Naive thymus-derived CD4-positive, alpha-beta T cell (primary cell): ENCODE results near the gene ADGRL1. TPM values are rescaled to one million over a fixed set of nuclear protein-coding genes. Genes with fewer than 3 reads are reported as not detected.
"Not testable (repeated sequence)": the region's sequence is repeated elsewhere in the genome, so short reads cannot be mapped to it uniquely, and the experiment has no call there.

Source experiments
- ATAC-seq: fragments of 150-1000 bp; cut with Tn5 transposase; 2 replicates; pipeline ENCODE4 v1.10.0; 2021; ENCODE audit warnings: mild to moderate bottlenecking, moderate library complexity
- CTCF ChIA-PET: fragments of 350-600 bp; sonication (Branson Sonifier 250); formaldehyde crosslinking; loops from one replicate; lab custom pipeline; 2021; ENCODE audit warnings: antibody characterized with exemption; lab: Charles Lee
- POLR2A ChIA-PET: fragments of 350-600 bp; sonication (Branson Sonifier 250); formaldehyde crosslinking; loops from one replicate; lab custom pipeline; 2021; ENCODE audit warnings: antibody characterized with exemption, inconsistent platforms; lab: Charles Lee
- DNase-seq, 9 donors: peaks; one replicate each; pipeline versions ENCODE4 v3.0.0 to v3.0.0-alpha.2; 2020 to 2022; ENCODE audit warnings: mixed read lengths in 1 of 9
- H3K27ac ChIP-seq: one replicate; pipeline ENCODE4 v1.7.0; 2013; ENCODE audit warnings: mild to moderate bottlenecking, low read depth, low read length, moderate library complexity
- H3K27me3 ChIP-seq, 2 donors: one replicate each; pipeline ENCODE4 v1.7.0; 2013; ENCODE audit warnings: low read length in 2 of 2, mild to moderate bottlenecking in 2 of 2, moderate library complexity in 2 of 2; ENCODE audit not compliant: control insufficient read depth in 2 of 2, insufficient read depth in 2 of 2
- H3K36me3 ChIP-seq, 3 experiments: 1 replicate in 2 of 3; 2 replicates in 1 of 3; pipeline ENCODE4 v1.7.0; 2013; ENCODE audit warnings: low read length in 3 of 3, mild to moderate bottlenecking in 3 of 3, moderate library complexity in 1 of 3; ENCODE audit not compliant: insufficient read depth in 3 of 3, control insufficient read depth in 2 of 3
- H3K4me1 ChIP-seq, 2 donors: one replicate each; pipeline ENCODE4 v1.7.0; 2013; ENCODE audit warnings: low read length in 2 of 2, mild to moderate bottlenecking in 2 of 2, moderate library complexity in 1 of 2; ENCODE audit not compliant: control insufficient read depth in 2 of 2, insufficient read depth in 2 of 2
- H3K4me3 ChIP-seq: 2 replicates; pipeline ENCODE4 v1.7.0; 2013; ENCODE audit warnings: mild to moderate bottlenecking, low read length
- H3K9me3 ChIP-seq, 3 experiments: 1 replicate in 2 of 3; 2 replicates in 1 of 3; pipeline ENCODE4 v1.7.0; 2013; ENCODE audit warnings: low read length in 3 of 3; ENCODE audit not compliant: control insufficient read depth in 2 of 3
- H3K27ac Mint-ChIP-seq, 9 donors: one replicate each; pipeline ENCODE4 v1.8.0; 2020 to 2022; ENCODE audit warnings: mixed read lengths in 9 of 9, mild to moderate bottlenecking in 8 of 9, moderate library complexity in 5 of 9, inconsistent platforms in 2 of 9
- H3K27me3 Mint-ChIP-seq, 5 donors: one replicate each; pipeline ENCODE4 v1.8.0; 2021 to 2022; ENCODE audit warnings: mixed read lengths in 5 of 5, mild to moderate bottlenecking in 1 of 5
- H3K36me3 Mint-ChIP-seq, 5 donors: one replicate each; pipeline ENCODE4 v1.8.0; 2020 to 2022; ENCODE audit warnings: mixed read lengths in 5 of 5, mild to moderate bottlenecking in 3 of 5, inconsistent platforms in 1 of 5
- H3K4me1 Mint-ChIP-seq, 7 donors: one replicate each; pipeline ENCODE4 v1.8.0; 2020 to 2022; ENCODE audit warnings: mixed read lengths in 7 of 7, mild to moderate bottlenecking in 3 of 7, inconsistent platforms in 1 of 7
- H3K4me3 Mint-ChIP-seq, 10 donors: one replicate each; pipeline ENCODE4 v1.8.0; 2020 to 2022; ENCODE audit warnings: mild to moderate bottlenecking in 10 of 10, mixed read lengths in 10 of 10, moderate library complexity in 6 of 10, inconsistent platforms in 2 of 10
- H3K9me3 Mint-ChIP-seq, 11 donors: one replicate each; pipeline ENCODE4 v1.8.0; 2020 to 2022; ENCODE audit warnings: mixed read lengths in 11 of 11, mild to moderate bottlenecking in 4 of 11, inconsistent platforms in 1 of 11, moderate library complexity in 1 of 11
- intact Hi-C, 2 donors: fragments of 100-400 bp; cut with micrococcal nuclease; formaldehyde crosslinking; loops; one replicate each; pipeline ENCODE4 v1.15.1; 2023
- polyA plus RNA-seq, 2 donors: library from polyadenylated mRNA; unstranded; fragments of 300-500 nt; fragmentation: Illumina TruSeq; gene quantifications; one replicate each; pipeline ENCODE4 v1.2.3, GENCODE V29; 2021
- total RNA-seq, 6 experiments: library from RNA in 5 of 6; stranded (reverse) in 5 of 6; gene quantifications; 1 replicate in 5 of 6; 2 replicates in 1 of 6; pipeline ENCODE4 v1.2.3 and lab custom pipeline; 2021 to 2026

ADGRL1 gene
- total and polyA plus RNA-seq, 7 experiments from 2014 or later: 0.72 to 39.4 (median 31.1) TPM

DNA sequence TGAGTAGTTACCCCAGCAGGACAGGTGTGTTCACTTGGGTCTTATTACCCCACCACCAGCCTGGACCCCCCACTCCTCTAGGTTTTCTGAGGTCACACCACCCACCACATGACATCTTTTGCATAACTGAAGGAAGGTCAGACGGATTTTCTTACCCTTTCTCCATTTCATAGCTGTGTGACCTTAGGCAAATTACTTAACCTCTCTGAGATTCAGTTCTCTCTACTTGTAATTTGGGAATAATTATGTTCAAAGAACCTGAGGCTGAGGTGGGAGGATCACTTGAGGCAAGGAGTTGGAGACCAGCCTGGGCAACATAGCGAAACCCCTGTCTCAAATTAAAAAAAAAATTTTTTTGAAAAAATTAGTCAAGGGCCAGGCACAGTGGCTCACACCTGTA lies 43.9 kb upstream of the ADGRL1 start:
- H3K27ac ChIP-seq, H3K4me3 ChIP-seq, H3K9me3 Mint-ChIP-seq, POLR2A ChIA-PET, DNase-seq, H3K27me3 ChIP-seq, H3K9me3 ChIP-seq, CTCF ChIA-PET, H3K4me1 ChIP-seq, H3K27me3 Mint-ChIP-seq, H3K36me3 ChIP-seq, H3K36me3 Mint-ChIP-seq, ATAC-seq: not testable (repeated sequence)
- Mint-ChIP-seq H3K4me1 (peaks cover 4 to 16% (median 13%) of the 10 kb centered on the region in 7 donors), H3K27ac (peak overlapping the region in 5 of 9 donors; percentile 9 to 78 (median 65)), H3K4me3 (peak overlapping the region; percentile 20 to 85 (median 74))
- intact Hi-C loops: loop anchor here in 1 of 2 donors (2.0 kb wide), 1 partner anchor 131 kb away; no protein-coding TSS in a partner anchor

GRCh38 chr19:14249012-14249754 lies 43.2 kb upstream of the ADGRL1 start:
- Mint-ChIP-seq H3K27ac (peak overlapping the region in 7 of 9 donors; percentile 45 to 89 (median 69)), H3K4me3 (peak overlapping the region; percentile 25 to 85 (median 74)), H3K4me1 (peaks cover 4 to 15% (median 13%) of the 10 kb centered on the region in 7 donors)
- H3K4me1 ChIP-seq, H3K27me3 ChIP-seq, H3K9me3 ChIP-seq, H3K36me3 Mint-ChIP-seq, POLR2A ChIA-PET, H3K9me3 Mint-ChIP-seq, H3K27me3 Mint-ChIP-seq, CTCF ChIA-PET, H3K36me3 ChIP-seq: not testable (repeated sequence)
- intact Hi-C loops: loop anchor here in 1 of 2 donors (2.0 kb wide), 1 partner anchor 130 kb away; no protein-coding TSS in a partner anchor
- peak overlapping the region; percentile 52 for H3K4me3 ChIP-seq
- DNase-seq: peak in 6 of 9 donors; percentile 7 to 35 (median 22)
- peak; percentile 34 for ATAC-seq
- H3K27ac ChIP-seq: peak overlapping the region; percentile 63

DNA sequence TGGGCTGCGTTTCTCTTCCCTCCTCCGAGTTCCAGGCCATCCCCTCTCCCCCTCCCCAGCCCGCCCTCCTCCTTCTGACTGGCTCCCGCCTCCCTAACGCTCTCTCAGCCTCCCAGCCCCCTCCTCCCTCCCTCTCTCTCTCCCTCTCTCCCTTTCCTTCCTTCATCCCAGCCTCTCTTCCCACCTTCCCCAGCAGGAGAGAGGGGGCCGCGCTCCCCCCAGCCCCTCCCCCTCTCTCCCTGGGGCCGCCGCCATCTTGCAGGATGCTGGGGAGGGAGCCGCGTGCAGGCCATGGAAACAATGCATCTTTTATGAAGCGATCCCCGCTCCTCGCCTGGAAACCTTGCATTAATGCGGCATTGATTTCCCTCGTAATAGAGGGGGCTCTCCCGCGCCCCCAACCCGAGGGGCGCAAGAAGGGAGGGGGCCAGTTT lies 42.6 kb upstream of the ADGRL1 start:
- Mint-ChIP-seq H3K27me3 (peaks cover 0 to 9% (median 0%) of the 10 kb centered on the region in 5 donors), H3K36me3 (no peaks in the 10 kb centered on the region), H3K9me3 (peaks cover 0 to 1% (median 0%) of the 10 kb centered on the region in 11 donors), H3K4me3 (peak overlapping the region; percentile 36 to 82 (median 72)), H3K27ac (peak overlapping the region in 8 of 9 donors; percentile 46 to 78 (median 62)), H3K4me1 (peaks cover 4 to 15% (median 13%) of the 10 kb centered on the region in 7 donors)
- intact Hi-C loops: loop anchor here in 1 of 2 donors (2.0 kb wide), 1 partner anchor 130 kb away; no protein-coding TSS in a partner anchor
- peak overlapping the region; percentile 63 for H3K27ac ChIP-seq
- no peaks in the 10 kb centered on the region for H3K9me3 ChIP-seq
- H3K4me1 ChIP-seq: no peaks in the 10 kb centered on the region
- no peaks in the 10 kb centered on the region for H3K36me3 ChIP-seq
- peak; percentile 63 for ATAC-seq
- H3K4me3 ChIP-seq: peak overlapping the region; percentile 52
- CTCF ChIA-PET: no interaction called here
- H3K27me3 ChIP-seq: no peaks in the 10 kb centered on the region
- peak in 8 of 9 donors; percentile 9 to 56 (median 34) for DNase-seq
- POLR2A ChIA-PET: no interaction called here

DNA sequence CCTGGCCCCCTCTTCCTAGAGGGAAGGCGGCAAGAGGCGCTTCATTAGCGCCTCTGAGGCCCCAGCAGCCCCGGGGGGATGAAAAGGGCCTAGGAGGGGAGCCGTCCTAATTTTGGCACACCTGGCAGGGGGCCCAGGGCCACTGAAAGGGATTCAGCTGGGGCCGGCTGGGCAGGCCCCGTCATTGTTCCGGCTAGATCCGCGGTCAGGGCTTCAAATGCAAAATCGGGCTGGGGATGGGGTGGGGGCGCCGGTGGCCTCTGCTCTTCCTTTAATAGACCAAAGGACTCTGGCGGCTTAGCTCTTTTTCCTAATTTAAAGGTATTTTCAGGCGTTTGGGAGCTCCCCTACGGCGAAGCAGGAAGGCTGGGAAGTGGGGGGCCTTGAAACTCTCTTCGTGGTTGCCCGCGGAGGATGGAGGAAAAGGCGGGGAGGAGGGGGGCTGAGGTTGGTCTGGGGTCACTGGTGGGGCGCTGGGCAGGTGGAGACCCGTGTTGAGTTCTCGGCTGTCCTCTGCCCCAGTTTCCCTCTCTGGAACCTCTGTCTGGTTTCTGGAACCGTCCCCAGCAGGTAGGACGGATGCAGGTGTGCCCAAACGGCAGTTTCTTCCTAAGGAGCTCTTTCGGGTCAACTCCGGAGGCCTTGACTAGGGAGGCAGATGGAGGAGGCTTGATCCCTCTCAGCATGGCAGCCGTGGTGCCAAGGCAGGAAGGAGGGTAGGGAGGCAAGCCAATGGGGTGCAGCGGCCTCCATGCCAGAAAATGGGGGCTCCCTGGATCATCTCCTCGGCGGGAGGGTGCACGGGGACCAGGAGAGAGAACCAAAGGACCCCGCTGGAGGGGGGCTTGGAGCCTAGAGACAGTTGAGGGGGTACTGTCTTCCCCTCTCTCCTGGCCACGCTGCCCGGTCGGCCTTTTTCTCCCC lies 41.8 kb upstream of the ADGRL1 start:
- ChIA-PET CTCF (interaction anchor here (0.6 kb wide), 1 partner anchor 14 kb away, joined by 4 read pairs; no protein-coding TSS in a partner anchor), POLR2A (interaction anchor here (1.0 kb wide), 1 partner anchor 261 kb away, joined by 3 read pairs; no protein-coding TSS in a partner anchor)
- intact Hi-C loops: loop anchor here in 1 of 2 donors (2.0 kb wide), 1 partner anchor 129 kb away; no protein-coding TSS in a partner anchor
- peak overlapping the region; percentile 8 to 96 (median 83) for H3K27ac Mint-ChIP-seq
- H3K27ac ChIP-seq, H3K9me3 ChIP-seq, H3K9me3 Mint-ChIP-seq, ATAC-seq, H3K27me3 ChIP-seq, H3K4me1 ChIP-seq, H3K36me3 ChIP-seq, H3K36me3 Mint-ChIP-seq, H3K27me3 Mint-ChIP-seq: not testable (repeated sequence)
- peak in 6 of 9 donors; percentile 3 to 28 (median 6) for DNase-seq
- H3K4me3 Mint-ChIP-seq: peak overlapping the region; percentile 62 to 87 (median 76)
- H3K4me1 Mint-ChIP-seq: peaks cover 4 to 15% (median 13%) of the 10 kb centered on the region in 7 donors
- peak overlapping the region; percentile 46 for H3K4me3 ChIP-seq

DNA sequence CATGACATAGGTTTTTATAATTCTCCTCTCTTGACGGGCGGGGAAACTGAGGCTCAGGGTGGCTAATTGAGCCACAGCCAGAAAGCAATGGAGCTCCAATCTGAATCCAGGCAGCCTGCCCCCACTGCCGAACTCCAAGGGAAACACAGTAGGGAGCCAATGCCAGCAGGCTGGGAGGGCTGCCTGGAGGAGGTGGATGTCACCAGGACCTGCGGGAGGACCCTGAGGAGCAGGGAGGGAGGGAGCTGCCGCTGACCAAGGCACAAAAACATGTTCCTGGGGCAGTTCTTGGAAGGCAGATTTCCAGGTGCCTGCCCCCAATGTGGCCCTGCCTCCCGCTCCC lies 41.2 kb upstream of the ADGRL1 start:
- peak overlapping the region in 7 of 10 donors; percentile 29 to 82 (median 71) for H3K4me3 Mint-ChIP-seq
- H3K27me3 Mint-ChIP-seq: not testable (repeated sequence)

GRCh38 chr19:14244393-14244792 lies 38.4 kb upstream of the ADGRL1 start:
- H3K27ac ChIP-seq, H3K4me1 Mint-ChIP-seq, H3K27ac Mint-ChIP-seq, H3K27me3 ChIP-seq, H3K36me3 Mint-ChIP-seq, H3K4me3 Mint-ChIP-seq, DNase-seq, H3K9me3 Mint-ChIP-seq, CTCF ChIA-PET, H3K9me3 ChIP-seq, intact Hi-C loops, POLR2A ChIA-PET, ATAC-seq, H3K36me3 ChIP-seq, H3K4me1 ChIP-seq, H3K4me3 ChIP-seq, H3K27me3 Mint-ChIP-seq: not testable (repeated sequence)

More for the DNA sequence above, 41.2 kb upstream of the ADGRL1 start:
- H3K27me3 ChIP-seq, H3K4me1 ChIP-seq, intact Hi-C loops, ATAC-seq, H3K27ac ChIP-seq, H3K36me3 ChIP-seq, H3K36me3 Mint-ChIP-seq, H3K4me3 ChIP-seq, DNase-seq, H3K9me3 ChIP-seq, H3K9me3 Mint-ChIP-seq: not testable (repeated sequence)
- Mint-ChIP-seq H3K27ac (peak overlapping the region in 1 of 9 donors; percentile 45), H3K4me1 (peaks cover 4 to 15% (median 13%) of the 10 kb centered on the region in 7 donors)
- POLR2A ChIA-PET: interaction anchor here (1.0 kb wide), 1 partner anchor 260 kb away, joined by 3 read pairs; no protein-coding TSS in a partner anchor
- CTCF ChIA-PET: interaction anchor here (0.6 kb wide), 1 partner anchor 14 kb away, joined by 4 read pairs; no protein-coding TSS in a partner anchor
